PFSK-1 (cell line): ENCODE measurements around the gene FAIM.

Experiments
- POLR2AphosphoS5 ChIP-seq: IDR thresholded peaks from 2 replicates; pipeline ENCODE4 v1.6.1; 2012; ENCODE audit warnings: low read depth, mild to moderate bottlenecking, control low read depth, low read length, moderate library complexity
- SIN3A ChIP-seq: IDR thresholded peaks from 2 replicates; pipeline ENCODE4 v1.6.1; 2012; ENCODE audit warnings: mild to moderate bottlenecking, low read length, moderate library complexity, borderline replicate concordance; ENCODE audit not compliant: insufficient read depth
- TAF1 ChIP-seq: IDR thresholded peaks from 2 replicates; pipeline ENCODE4 v1.6.1; 2012; ENCODE audit warnings: low read length, control low read depth, borderline replicate concordance; ENCODE audit not compliant: insufficient read depth

DNA sequence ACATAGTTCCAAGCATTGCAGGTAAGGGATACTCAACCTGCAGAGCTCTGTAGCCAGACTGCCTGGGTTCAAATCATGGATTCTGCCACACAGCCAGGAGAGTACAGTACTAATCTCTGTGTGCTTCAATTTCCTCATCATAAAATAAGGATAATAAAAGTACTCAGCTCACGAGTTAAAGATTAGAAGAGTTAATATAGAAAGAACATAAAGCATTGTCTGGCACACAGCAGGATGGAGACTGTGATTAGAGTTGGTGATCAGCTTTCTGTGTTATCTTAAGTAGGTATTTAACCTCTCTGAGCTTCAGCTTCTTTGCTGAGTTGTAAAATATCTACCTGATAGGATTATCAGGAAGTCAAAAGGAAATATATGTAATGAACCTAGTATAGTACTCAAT, 17.2 kb upstream of the FAIM start:
- TF ChIP-seq POLR2AphosphoS5 (no peak), TAF1 (no peak), SIN3A (no peak)
